Endothelial cell of umbilical vein (primary cell): ENCODE measurements around the gene OPA1. TPM values are rescaled to one million over a fixed set of nuclear protein-coding genes. Genes with fewer than 3 reads are reported as not detected.

Source experiments
- BruUV-seq: library from RNA; stranded (reverse); fragments of 400-500 nt; replicated peaks from 2 replicates; lab custom pipeline; 2021; lab: Mats Ljungman, UMichigan
- CTCF ChIA-PET: fragments of 300-600, 350-600 bp; sonication (Branson Sonifier 250); formaldehyde crosslinking; loops from one replicate; lab custom pipeline; 2021; ENCODE audit warnings: antibody characterized with exemption, inconsistent platforms; lab: Charles Lee
- POLR2A ChIA-PET: fragments of 300-600, 350-600 bp; sonication (Branson Sonifier 250); formaldehyde crosslinking; loops from one replicate; lab custom pipeline; 2021; ENCODE audit warnings: antibody characterized with exemption, inconsistent platforms; lab: Charles Lee
- DNase-seq: peaks from one replicate; pipeline ENCODE4 v3.0.0-alpha.2; 2011; ENCODE audit warnings: low read depth, low spot score
- FAIRE-seq: peaks from 2 replicates; lab custom pipeline; 2011; peaks lifted over from hg19 to GRCh38; lab: Jason Lieb, UNC
- H2AFZ ChIP-seq: 2 replicates; pipeline ENCODE4 v1.6.0; 2012; ENCODE audit warnings: low read depth, low read length, control low read depth, inconsistent platforms
- H3K27ac ChIP-seq: 2 replicates; pipeline ENCODE4 v1.5.1; 2011; ENCODE audit warnings: low read depth, mild to moderate bottlenecking, control low read depth, low read length, moderate library complexity; ENCODE audit not compliant: insufficient read depth
- H3K27me3 ChIP-seq, 2 experiments: 2 replicates each; pipeline versions ENCODE4 v1.6.0 to v1.6.1; 2011; ENCODE audit warnings: low read length in 2 of 2, mixed read lengths in 1 of 2; ENCODE audit not compliant: control insufficient read depth in 2 of 2, insufficient read depth in 2 of 2
- H3K36me3 ChIP-seq, 2 experiments: 2 replicates in 1 of 2; 3 replicates in 1 of 2; pipeline ENCODE4 v1.5.1; 2011; ENCODE audit warnings: low read length in 2 of 2, mild to moderate bottlenecking in 1 of 2, moderate library complexity in 1 of 2; ENCODE audit not compliant: control insufficient read depth in 2 of 2, insufficient read depth in 2 of 2; ENCODE audit errors: extremely low read depth in 1 of 2
- H3K4me1 ChIP-seq: 3 replicates; pipeline ENCODE4 v1.5.1; 2011; ENCODE audit warnings: mild to moderate bottlenecking, low read length; ENCODE audit not compliant: control insufficient read depth, insufficient read depth; ENCODE audit errors: extremely low read depth
- H3K4me2 ChIP-seq: 2 replicates; pipeline ENCODE4 v1.6.1; 2011; ENCODE audit warnings: low read length, control low read depth, mixed read lengths; ENCODE audit not compliant: insufficient read depth
- H3K4me3 ChIP-seq, 3 experiments: fragments of 200-600 bp in 1 of 3; sonication (generic), shearing (Covaris generic) in 1 of 3; replicated peaks in 1 of 3; 2 replicates each; pipeline ENCODE4 v1.5.1; 2011 to 2016; ENCODE audit warnings: control low read depth in 3 of 3, low read length in 3 of 3, mild to moderate bottlenecking in 2 of 3, inconsistent platforms in 1 of 3, low read depth in 1 of 3, moderate library complexity in 1 of 3; ENCODE audit not compliant: insufficient read depth in 1 of 3
- H3K79me2 ChIP-seq: 2 replicates; pipeline ENCODE4 v1.6.0; 2012; ENCODE audit warnings: low read length, inconsistent platforms; ENCODE audit not compliant: control insufficient read depth, insufficient read depth
- H3K9ac ChIP-seq: replicated peaks from 2 replicates; pipeline ENCODE3; 2011; ENCODE audit warnings: low read length, control low read depth; ENCODE audit not compliant: insufficient read depth; ENCODE audit errors: extremely low read depth
- H3K9me1 ChIP-seq: replicated peaks from 3 replicates; pipeline ENCODE4 v1.6.0; 2011; ENCODE audit warnings: mild to moderate bottlenecking, low read length; ENCODE audit not compliant: control insufficient read depth, insufficient read depth; ENCODE audit errors: extremely low read depth
- H3K9me3 ChIP-seq: replicated peaks from 2 replicates; pipeline ENCODE4 v1.5.1; 2012; ENCODE audit warnings: low read length, inconsistent platforms; ENCODE audit not compliant: control insufficient read depth, insufficient read depth
- H4K20me1 ChIP-seq: replicated peaks from 2 replicates; pipeline ENCODE3; 2011; ENCODE audit warnings: mild to moderate bottlenecking, low read length; ENCODE audit not compliant: control insufficient read depth, insufficient read depth; ENCODE audit errors: extremely low read depth
- EZH2 ChIP-seq: IDR thresholded peaks from 2 replicates; pipeline ENCODE4 v1.6.1; 2012; ENCODE audit warnings: borderline replicate concordance, low read depth, mild to moderate bottlenecking, moderate library complexity, low read length, inconsistent platforms; ENCODE audit not compliant: severe bottlenecking
- FOS ChIP-seq: IDR thresholded peaks from 2 replicates; pipeline ENCODE4 v1.6.1; 2011; ENCODE audit warnings: mild to moderate bottlenecking, low read length, moderate library complexity, borderline replicate concordance; ENCODE audit not compliant: insufficient read depth
- GATA2 ChIP-seq: IDR thresholded peaks from 2 replicates; pipeline ENCODE4 v1.7.0; 2011; ENCODE audit warnings: low read depth, mild to moderate bottlenecking, moderate library complexity, mixed read lengths, low read length; ENCODE audit not compliant: insufficient read length, insufficient read depth
- JUN ChIP-seq: IDR thresholded peaks from 2 replicates; pipeline ENCODE4 v1.6.1; 2011; ENCODE audit warnings: borderline replicate concordance, low read depth; ENCODE audit not compliant: insufficient read length, insufficient read depth
- MYC ChIP-seq: IDR thresholded peaks from one replicate; pipeline ENCODE4 v1.6.1; 2011; ENCODE audit warnings: mild to moderate bottlenecking, low read depth, low read length
- POLR2A ChIP-seq: IDR thresholded peaks from 2 replicates; pipeline ENCODE4 v1.6.1; 2012; ENCODE audit warnings: low read depth, mild to moderate bottlenecking, control low read depth, low read length
- POLR2AphosphoS5 ChIP-seq: IDR thresholded peaks from 2 replicates; pipeline ENCODE4 v1.6.1; 2012; ENCODE audit warnings: low read depth, mild to moderate bottlenecking, control low read depth, low read length, moderate library complexity; ENCODE audit not compliant: insufficient read depth
- dilution Hi-C: fragments of 300-500 bp; cut with MboI; formaldehyde crosslinking; loops from one replicate; pipeline ENCODE4 v1.15.0; 2019; ENCODE audit warnings: low sequenced_read_pairs; ENCODE audit not compliant: extremely low pct_ligation_motif_present
- intact Hi-C: fragments of 100-400 bp; cut with micrococcal nuclease; formaldehyde crosslinking; loops from one replicate; pipeline ENCODE4 v1.10.0; 2022
- polyA plus RNA-seq, 4 experiments: library from polyadenylated mRNA; depleted of rRNA in 3 of 4; stranded (reverse) in 3 of 4; unstranded in 1 of 4; fragments of >200 nt; gene quantifications; 2 replicates each; pipeline versions ENCODE4 v1.2.1 to v1.2.3, GENCODE V29; 2011 to 2012; ENCODE audit warnings: missing spikeins in 1 of 4
- total RNA-seq: library from RNA; stranded (reverse); gene quantifications from 2 replicates; pipeline ENCODE4 v1.2.3, GENCODE V29; 2021
- TF ChIP-seq, protein P1 (sequence below), 2 donors: IDR thresholded peaks; 1 replicate in 1 of 2; 2 replicates in 1 of 2; pipeline ENCODE4 v1.5.1; 2011; ENCODE audit warnings: low read length in 2 of 2, mild to moderate bottlenecking in 2 of 2, moderate library complexity in 2 of 2, control low read depth in 1 of 2, inconsistent platforms in 1 of 2, low read depth in 1 of 2; ENCODE audit not compliant: insufficient read depth in 1 of 2; ENCODE audit errors: extremely low read depth in 1 of 2
- TF ChIP-seq, protein P2 (sequence below): IDR thresholded peaks from 2 replicates; pipeline ENCODE4 v1.6.1; 2011; ENCODE audit not compliant: insufficient read depth, insufficient read length

Gene OPA1
- total and polyA plus RNA-seq, 2 donors (not counting 3 experiments of a cell fraction or from before 2014, with no cell fraction given), result 10.0 to 62.0 TPM

DNA sequence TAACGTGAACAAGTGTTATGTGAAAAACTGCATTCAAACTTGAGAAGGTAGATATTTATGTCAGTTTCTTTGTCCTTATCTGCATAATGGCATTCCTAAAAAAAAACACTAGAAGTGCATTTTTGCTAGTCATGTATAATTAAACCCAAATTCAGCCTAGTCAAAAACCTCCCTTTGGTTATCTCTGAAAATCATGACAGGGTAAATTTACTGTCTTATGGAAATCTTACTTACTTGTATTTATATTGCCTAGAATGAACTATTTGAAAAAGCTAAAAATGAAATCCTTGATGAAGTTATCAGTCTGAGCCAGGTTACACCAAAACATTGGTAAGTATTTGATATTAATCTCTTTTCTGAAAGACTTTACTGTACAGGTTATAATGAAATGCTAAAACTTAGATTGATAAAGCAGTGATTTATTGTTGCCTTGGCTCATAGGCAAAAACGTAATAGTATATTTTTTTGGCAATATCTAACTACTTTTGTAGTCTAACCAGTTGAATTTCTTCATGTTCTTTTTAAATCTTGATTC, 55.6 kb downstream of the OPA1 start:
- no peak overlapping the region for H3K9ac ChIP-seq
- H3K9me1 ChIP-seq, result no peaks in the 10 kb centered on the region
- intact Hi-C loops, result no loop called here
- no peaks in the 10 kb centered on the region for H3K79me2 ChIP-seq
- H4K20me1 ChIP-seq, result no peaks in the 10 kb centered on the region
- DNase-seq (no peak), FAIRE-seq (no peak)
- no peak overlapping the region for H3K4me2 ChIP-seq
- H3K9me3 ChIP-seq, result no peaks in the 10 kb centered on the region
- no TSS peak for BruUV-seq
- no peak for TF ChIP-seq MYC
- TF ChIP-seq POLR2A, result no peak
- TF ChIP-seq, protein P1, sequence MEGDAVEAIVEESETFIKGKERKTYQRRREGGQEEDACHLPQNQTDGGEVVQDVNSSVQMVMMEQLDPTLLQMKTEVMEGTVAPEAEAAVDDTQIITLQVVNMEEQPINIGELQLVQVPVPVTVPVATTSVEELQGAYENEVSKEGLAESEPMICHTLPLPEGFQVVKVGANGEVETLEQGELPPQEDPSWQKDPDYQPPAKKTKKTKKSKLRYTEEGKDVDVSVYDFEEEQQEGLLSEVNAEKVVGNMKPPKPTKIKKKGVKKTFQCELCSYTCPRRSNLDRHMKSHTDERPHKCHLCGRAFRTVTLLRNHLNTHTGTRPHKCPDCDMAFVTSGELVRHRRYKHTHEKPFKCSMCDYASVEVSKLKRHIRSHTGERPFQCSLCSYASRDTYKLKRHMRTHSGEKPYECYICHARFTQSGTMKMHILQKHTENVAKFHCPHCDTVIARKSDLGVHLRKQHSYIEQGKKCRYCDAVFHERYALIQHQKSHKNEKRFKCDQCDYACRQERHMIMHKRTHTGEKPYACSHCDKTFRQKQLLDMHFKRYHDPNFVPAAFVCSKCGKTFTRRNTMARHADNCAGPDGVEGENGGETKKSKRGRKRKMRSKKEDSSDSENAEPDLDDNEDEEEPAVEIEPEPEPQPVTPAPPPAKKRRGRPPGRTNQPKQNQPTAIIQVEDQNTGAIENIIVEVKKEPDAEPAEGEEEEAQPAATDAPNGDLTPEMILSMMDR (IDR thresholded peaks at IDR 0.05; ENCODE audit: extremely low read depth in 1 of 2, insufficient read depth in 1 of 2, low read depth in 1 of 2, low read length in 2 of 2), result no peak
- no peak for TF ChIP-seq GATA2
- TF ChIP-seq, protein P2, sequence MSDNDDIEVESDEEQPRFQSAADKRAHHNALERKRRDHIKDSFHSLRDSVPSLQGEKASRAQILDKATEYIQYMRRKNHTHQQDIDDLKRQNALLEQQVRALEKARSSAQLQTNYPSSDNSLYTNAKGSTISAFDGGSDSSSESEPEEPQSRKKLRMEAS, result no peak
- TF ChIP-seq EZH2, result no peak
- no peak for TF ChIP-seq POLR2AphosphoS5
- TF ChIP-seq JUN, result no peak
- no peak for TF ChIP-seq FOS
- H2AFZ ChIP-seq, result no peak overlapping the region
- H3K36me3 ChIP-seq, result peaks cover 8 to 31% of the 10 kb centered on the region in 2 experiments
- POLR2A ChIA-PET, result no interaction called here
- CTCF ChIA-PET, result no interaction called here
- no peaks in the 10 kb centered on the region for H3K27me3 ChIP-seq
- H3K4me3 ChIP-seq, result no peak overlapping the region
- dilution Hi-C loops, result no loop called here
- H3K27ac ChIP-seq, result no peak overlapping the region
- no peaks in the 10 kb centered on the region for H3K4me1 ChIP-seq
